Skeletal muscle tissue (tissue), 4 donors: Measurements from ENCODE around the gene VPS13D. TPM values are rescaled to one million over a fixed set of nuclear protein-coding genes. Genes with fewer than 3 reads are reported as not detected.

Experiments
- H3K27ac ChIP-seq: one replicate; pipeline ENCODE4 v1.7.0; 2013; ENCODE audit warnings: mild to moderate bottlenecking, low read depth, low read length, inconsistent platforms
- H3K27me3 ChIP-seq, 3 donors: one replicate each; pipeline ENCODE4 v1.7.0; 2013; ENCODE audit warnings: low read length in 3 of 3; ENCODE audit not compliant: control insufficient read depth in 3 of 3, insufficient read depth in 3 of 3
- H3K36me3 ChIP-seq, 3 donors: one replicate each; pipeline ENCODE4 v1.7.0; 2013; ENCODE audit warnings: low read length in 3 of 3; ENCODE audit not compliant: control insufficient read depth in 3 of 3, insufficient read depth in 3 of 3
- H3K4me1 ChIP-seq, 3 donors: one replicate each; pipeline ENCODE4 v1.7.0; 2013; ENCODE audit warnings: low read length in 3 of 3, mild to moderate bottlenecking in 3 of 3; ENCODE audit not compliant: control insufficient read depth in 3 of 3, insufficient read depth in 3 of 3
- H3K4me3 ChIP-seq, 3 donors: one replicate each; pipeline ENCODE4 v1.7.0; 2013; ENCODE audit warnings: low read length in 3 of 3
- H3K9ac ChIP-seq, 3 donors: one replicate each; pipeline ENCODE4 v1.7.0; 2013; ENCODE audit warnings: low read length in 3 of 3, mild to moderate bottlenecking in 3 of 3, moderate library complexity in 2 of 3, low read depth in 1 of 3
- H3K9me3 ChIP-seq, 3 donors: one replicate each; pipeline ENCODE4 v1.7.0; 2013; ENCODE audit warnings: low read length in 3 of 3; ENCODE audit not compliant: control insufficient read depth in 3 of 3
- total RNA-seq: library from RNA; depleted of rRNA; stranded (reverse); fragments of >200 nt; gene quantifications from one replicate; pipeline ENCODE4 v1.2.3, GENCODE V29; 2014
- donor health status: Osteomylitis.

VPS13D gene
- total RNA-seq, 1 donor from 2014 or later, result 40.2 TPM

- peaks cover 16 to 21% (median 19%) of the 10 kb centered on the region in 3 donors for H3K4me1 ChIP-seq
- no peaks in the 10 kb centered on the region for H3K27me3 ChIP-seq
- H3K9me3 ChIP-seq, result no peaks in the 10 kb centered on the region
- no peaks in the 10 kb centered on the region for H3K36me3 ChIP-seq
- H3K9ac ChIP-seq, result no peak overlapping the region
- no peak overlapping the region for H3K27ac ChIP-seq
- no peak overlapping the region for H3K4me3 ChIP-seq
Measured at GRCh38 chr1:12228979-12229378, 851 bp upstream of the VPS13D start.

DNA sequence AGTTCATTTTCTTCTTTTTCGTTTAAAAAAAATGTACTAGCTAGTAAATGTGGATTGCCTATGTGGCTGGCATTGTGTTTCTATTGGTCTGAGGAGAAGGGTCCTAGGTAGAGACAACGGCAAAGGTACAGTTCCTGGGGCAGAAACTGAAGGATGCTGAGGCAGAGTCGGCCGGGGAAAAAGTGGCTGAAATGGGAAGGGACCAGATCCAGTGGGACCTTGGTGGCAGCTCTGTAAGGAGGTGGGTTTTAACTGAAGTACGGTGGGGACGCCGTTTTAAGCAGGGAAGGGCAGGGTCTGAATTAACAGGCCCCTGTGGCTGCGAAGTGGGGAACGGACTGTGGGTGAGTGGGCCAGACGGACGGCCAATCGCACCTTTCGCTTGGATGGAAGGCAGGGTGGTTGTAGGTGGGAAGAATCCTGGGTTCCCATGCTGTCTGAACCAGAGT lies 420 bp upstream of the VPS13D start:
- Histone ChIP-seq H3K4me3 (peak overlapping the region; percentile 38 to 85 (median 50)), H3K9ac (peak overlapping the region; percentile 3 to 60 (median 57)), H3K36me3 (no peaks in the 10 kb centered on the region), H3K9me3 (no peaks in the 10 kb centered on the region), H3K4me1 (peaks cover 16 to 21% (median 19%) of the 10 kb centered on the region in 3 donors), H3K27me3 (no peaks in the 10 kb centered on the region), H3K27ac (peak overlapping the region; percentile 98)

- H3K27ac ChIP-seq, result peak overlapping the region; percentile 98
Measured at GRCh38 chr1:12230549-12231275, 882 bp downstream of the VPS13D start.

DNA sequence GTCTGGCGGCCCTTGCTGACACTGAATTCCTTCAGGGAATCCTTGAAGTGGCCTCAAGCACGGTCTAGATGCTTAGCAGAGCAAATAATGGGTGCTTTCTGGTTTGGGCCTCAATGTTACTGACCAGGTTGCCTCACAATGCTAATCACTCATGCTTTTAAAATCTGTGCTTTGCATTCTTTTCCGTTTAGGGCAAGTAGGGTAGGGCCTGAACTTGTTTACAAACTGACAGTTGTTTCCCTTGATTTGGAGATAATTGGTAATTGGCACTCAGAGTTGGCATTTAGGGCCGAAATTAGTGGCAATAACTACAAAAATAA lies 1.4 kb downstream of the VPS13D start:
- Histone ChIP-seq H3K4me3 (peak overlapping the region; percentile 85 to 93 (median 86)), H3K27ac (peak overlapping the region; percentile 98), H3K9me3 (no peaks in the 10 kb centered on the region), H3K4me1 (peaks cover 16 to 21% (median 19%) of the 10 kb centered on the region in 3 donors), H3K9ac (peak overlapping the region; percentile 91 to 99 (median 97)), H3K36me3 (peaks cover 0 to 11% (median 0%) of the 10 kb centered on the region in 3 donors), H3K27me3 (no peaks in the 10 kb centered on the region)

More at GRCh38 chr1:12230549-12231275, 882 bp downstream of the VPS13D start:
- Histone ChIP-seq H3K36me3 (peaks cover 0 to 6% (median 0%) of the 10 kb centered on the region in 3 donors), H3K9me3 (no peaks in the 10 kb centered on the region), H3K4me1 (peaks cover 16 to 21% (median 19%) of the 10 kb centered on the region in 3 donors), H3K27me3 (no peaks in the 10 kb centered on the region), H3K4me3 (peak overlapping the region; percentile 85 to 93 (median 86)), H3K9ac (peak overlapping the region; percentile 91 to 99 (median 97))

DNA sequence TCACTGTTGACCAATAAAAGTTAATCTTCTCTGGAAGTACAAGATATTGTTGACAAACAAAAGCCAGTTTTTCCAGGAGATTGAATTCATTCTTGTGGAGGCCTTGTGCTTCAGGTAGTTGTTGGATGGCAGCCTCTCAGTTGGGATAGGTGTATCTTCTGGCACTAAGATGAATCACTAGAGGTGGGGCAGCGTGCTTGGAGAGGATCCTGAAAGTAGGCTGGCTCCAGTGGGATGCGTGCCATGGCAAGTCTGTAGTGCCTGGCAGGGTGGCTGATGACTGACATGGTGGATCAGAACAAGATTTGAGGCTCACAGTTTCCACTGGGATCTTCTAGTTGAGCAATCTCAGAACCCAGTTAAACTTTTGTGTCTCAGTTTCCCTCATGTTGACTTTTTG lies 2.4 kb downstream of the VPS13D start:
- H3K36me3 ChIP-seq, result peaks cover 0 to 13% (median 0%) of the 10 kb centered on the region in 3 donors
- no peaks in the 10 kb centered on the region for H3K27me3 ChIP-seq
- peaks cover 16 to 21% (median 19%) of the 10 kb centered on the region in 3 donors for H3K4me1 ChIP-seq
- H3K27ac ChIP-seq, result peak overlapping the region; percentile 98
- peak overlapping the region in 2 of 3 donors; percentile 12 to 99 for H3K9ac ChIP-seq
- no peaks in the 10 kb centered on the region for H3K9me3 ChIP-seq
- H3K4me3 ChIP-seq, result peak overlapping the region in 1 of 3 donors; percentile 2

- no peak overlapping the region for H3K9ac ChIP-seq
- H3K36me3 ChIP-seq, result peaks cover 13 to 45% (median 43%) of the 10 kb centered on the region in 3 donors
- H3K4me3 ChIP-seq, result no peak overlapping the region
- H3K9me3 ChIP-seq, result no peaks in the 10 kb centered on the region
- no peaks in the 10 kb centered on the region for H3K27me3 ChIP-seq
- no peak overlapping the region for H3K27ac ChIP-seq
- H3K4me1 ChIP-seq, result no peaks in the 10 kb centered on the region
Measured at GRCh38 chr1:12244078-12244477, 14.2 kb downstream of the VPS13D start.

DNA sequence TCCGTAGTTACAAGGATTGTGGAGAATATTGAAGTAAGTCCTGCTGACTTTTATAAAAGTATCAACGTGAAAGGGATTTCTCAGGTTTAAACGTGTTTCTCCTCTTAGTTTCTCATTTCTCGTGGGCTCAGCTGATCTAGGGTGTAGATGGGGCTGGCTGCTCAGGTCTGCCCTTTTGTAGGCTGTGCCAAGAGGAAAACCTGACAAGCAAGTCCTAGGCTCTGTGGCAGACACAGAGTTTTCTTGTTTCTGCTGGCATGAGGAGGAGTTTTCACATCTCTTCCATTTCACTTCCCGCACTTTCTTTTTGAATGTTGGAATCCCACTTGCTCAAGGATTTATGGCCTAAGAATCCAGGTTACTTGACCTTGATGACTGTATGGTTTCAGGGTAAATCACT lies 14.8 kb downstream of the VPS13D start:
- H3K27ac ChIP-seq, result no peak overlapping the region
- H3K4me3 ChIP-seq, result no peak overlapping the region
- H3K9me3 ChIP-seq, result no peaks in the 10 kb centered on the region
- H3K9ac ChIP-seq, result no peak overlapping the region
- H3K4me1 ChIP-seq, result no peaks in the 10 kb centered on the region
- H3K27me3 ChIP-seq, result no peaks in the 10 kb centered on the region
- peaks cover 17 to 50% (median 48%) of the 10 kb centered on the region in 3 donors for H3K36me3 ChIP-seq

GRCh38 chr1:12245116-12245515 lies 15.3 kb downstream of the VPS13D start:
- H3K9me3 ChIP-seq, result no peaks in the 10 kb centered on the region
- peaks cover 22 to 55% (median 53%) of the 10 kb centered on the region in 3 donors for H3K36me3 ChIP-seq
- no peak overlapping the region for H3K4me3 ChIP-seq
- no peaks in the 10 kb centered on the region for H3K27me3 ChIP-seq
- no peak overlapping the region for H3K27ac ChIP-seq
- no peaks in the 10 kb centered on the region for H3K4me1 ChIP-seq
- H3K9ac ChIP-seq, result no peak overlapping the region

GRCh38 chr1:12245733-12246132 lies 15.9 kb downstream of the VPS13D start:
- no peak overlapping the region for H3K9ac ChIP-seq
- H3K4me3 ChIP-seq, result no peak overlapping the region
- peaks cover 28 to 61% (median 59%) of the 10 kb centered on the region in 3 donors for H3K36me3 ChIP-seq
- no peaks in the 10 kb centered on the region for H3K27me3 ChIP-seq
- no peak overlapping the region for H3K27ac ChIP-seq
- H3K9me3 ChIP-seq, result no peaks in the 10 kb centered on the region
- peaks cover 0 to 2% (median 0%) of the 10 kb centered on the region in 3 donors for H3K4me1 ChIP-seq

DNA sequence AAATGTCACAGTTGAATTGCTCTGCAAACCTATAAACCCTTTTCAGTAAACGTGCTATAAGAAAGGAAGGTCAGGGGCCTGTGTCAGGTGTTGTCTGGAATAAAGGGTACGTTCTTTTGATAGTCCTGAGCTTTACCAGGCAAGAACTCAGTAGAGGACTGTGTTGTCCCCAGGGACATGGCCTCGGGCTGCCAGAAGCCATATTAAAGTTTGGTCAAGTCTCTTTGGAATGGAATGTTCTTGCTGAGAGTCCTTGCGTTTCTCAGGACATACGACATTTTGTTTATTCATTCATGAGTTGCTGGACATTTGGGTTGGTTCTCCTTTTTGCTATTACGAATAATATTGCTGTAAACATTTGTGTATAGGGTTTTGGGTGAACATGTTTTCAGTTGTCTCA lies 16.8 kb downstream of the VPS13D start:
- peaks cover 0 to 10% (median 0%) of the 10 kb centered on the region in 3 donors for H3K4me1 ChIP-seq
- no peak overlapping the region for H3K4me3 ChIP-seq
- H3K36me3 ChIP-seq, result peaks cover 35 to 67% (median 60%) of the 10 kb centered on the region in 3 donors
- no peak overlapping the region for H3K27ac ChIP-seq
- no peaks in the 10 kb centered on the region for H3K27me3 ChIP-seq
- H3K9me3 ChIP-seq, result no peaks in the 10 kb centered on the region
- no peak overlapping the region for H3K9ac ChIP-seq
